K562 (cell line): ENCODE measurements around the gene DYRK2.

ENCODE experiments used
- EZH2 ChIP-seq: IDR thresholded peaks from 2 replicates; pipeline ENCODE4 v1.6.1; 2012; ENCODE audit warnings: low read depth, mild to moderate bottlenecking, inconsistent platforms, low read length, borderline replicate concordance
- HDAC2 ChIP-seq: fragments of 450-650 bp; IDR thresholded peaks from 2 replicates; pipeline ENCODE4 v1.6.1; 2016; ENCODE audit warnings: mild to moderate bottlenecking
- KAT2B ChIP-seq: IDR thresholded peaks from one replicate; pipeline ENCODE4 v1.6.1; 2012; ENCODE audit warnings: low read depth, mild to moderate bottlenecking, control low read depth, inconsistent platforms, low read length, moderate library complexity
- POLR2AphosphoS5 ChIP-seq: IDR thresholded peaks from 2 replicates; pipeline ENCODE4 v1.6.1; 2011; ENCODE audit warnings: mild to moderate bottlenecking, low read depth, low read length, moderate library complexity; ENCODE audit not compliant: control insufficient read depth, insufficient read depth
- ZKSCAN1 ChIP-seq: fragments of 150-350 bp; IDR thresholded peaks from 2 replicates; pipeline ENCODE4 v1.6.1; 2016; ENCODE audit warnings: low read depth, low read length
- TF ChIP-seq, protein P1 (sequence below), 2 experiments: fragments of 200-800 bp in 1 of 2; sonication (Bioruptor generic) in 1 of 2; sonication (generic) in 1 of 2; formaldehyde crosslinking in 1 of 2; IDR thresholded peaks in 1 of 2; conservative IDR thresholded peaks in 1 of 2; 2 replicates each; pipeline versions ENCODE4 v1.5.0 to v1.6.1; 2016 to 2020; ENCODE audit warnings: missing compliant biosample characterization in 1 of 2, missing genetic modification characterization in 1 of 2, missing genetic modification reagents in 1 of 2
- TF ChIP-seq, protein P2 (sequence below): sonication (generic); formaldehyde crosslinking; IDR thresholded peaks from 2 replicates; pipeline ENCODE4 v1.5.0; 2020; ENCODE audit warnings: missing genetic modification reagents
- TF ChIP-seq, protein P3 (sequence below): fragments of 450-650 bp; IDR thresholded peaks from 2 replicates; pipeline ENCODE4 v1.6.1; 2018; ENCODE audit not compliant: partially characterized antibody
- TF ChIP-seq, protein P4 (sequence below): fragments of 450-650 bp; IDR thresholded peaks from 2 replicates; pipeline ENCODE4 v1.6.1; 2016; ENCODE audit warnings: borderline replicate concordance

DNA sequence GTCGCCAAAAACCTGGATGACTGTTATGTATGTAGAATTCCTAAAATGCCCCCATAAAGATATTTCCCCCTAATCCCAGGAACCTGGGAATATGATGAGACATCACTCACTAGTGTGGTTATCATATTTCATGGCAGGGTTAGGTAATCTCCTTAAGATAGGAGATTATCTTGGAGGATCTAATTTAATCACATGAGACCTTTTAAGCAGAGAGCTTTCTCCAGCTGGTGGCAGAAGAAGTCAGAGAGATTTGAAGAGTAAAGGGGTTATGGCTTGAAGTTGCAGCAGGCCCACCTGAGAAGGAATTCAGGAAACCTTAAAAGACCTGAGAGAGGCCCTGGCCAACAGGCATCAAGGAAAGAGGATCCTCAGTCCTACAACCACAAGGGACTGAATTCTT, 53.6 kb downstream of the DYRK2 start:
- TF ChIP-seq KAT2B (no peak), HDAC2 (no peak), EZH2 (no peak), POLR2AphosphoS5 (no peak), ZKSCAN1 (no peak)
- TF ChIP-seq, protein P1, sequence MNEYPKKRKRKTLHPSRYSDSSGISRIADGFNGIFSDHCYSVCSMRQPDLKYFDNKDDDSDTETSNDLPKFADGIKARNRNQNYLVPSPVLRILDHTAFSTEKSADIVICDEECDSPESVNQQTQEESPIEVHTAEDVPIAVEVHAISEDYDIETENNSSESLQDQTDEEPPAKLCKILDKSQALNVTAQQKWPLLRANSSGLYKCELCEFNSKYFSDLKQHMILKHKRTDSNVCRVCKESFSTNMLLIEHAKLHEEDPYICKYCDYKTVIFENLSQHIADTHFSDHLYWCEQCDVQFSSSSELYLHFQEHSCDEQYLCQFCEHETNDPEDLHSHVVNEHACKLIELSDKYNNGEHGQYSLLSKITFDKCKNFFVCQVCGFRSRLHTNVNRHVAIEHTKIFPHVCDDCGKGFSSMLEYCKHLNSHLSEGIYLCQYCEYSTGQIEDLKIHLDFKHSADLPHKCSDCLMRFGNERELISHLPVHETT (CRISPR knock-in tag; conservative IDR thresholded peaks at IDR 0.05 in 1 of 2, IDR thresholded peaks at IDR 0.05 in 1 of 2), result no peak
- TF ChIP-seq, protein P2, sequence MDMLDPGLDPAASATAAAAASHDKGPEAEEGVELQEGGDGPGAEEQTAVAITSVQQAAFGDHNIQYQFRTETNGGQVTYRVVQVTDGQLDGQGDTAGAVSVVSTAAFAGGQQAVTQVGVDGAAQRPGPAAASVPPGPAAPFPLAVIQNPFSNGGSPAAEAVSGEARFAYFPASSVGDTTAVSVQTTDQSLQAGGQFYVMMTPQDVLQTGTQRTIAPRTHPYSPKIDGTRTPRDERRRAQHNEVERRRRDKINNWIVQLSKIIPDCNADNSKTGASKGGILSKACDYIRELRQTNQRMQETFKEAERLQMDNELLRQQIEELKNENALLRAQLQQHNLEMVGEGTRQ (CRISPR knock-in tag), result no peak
- TF ChIP-seq, protein P3, sequence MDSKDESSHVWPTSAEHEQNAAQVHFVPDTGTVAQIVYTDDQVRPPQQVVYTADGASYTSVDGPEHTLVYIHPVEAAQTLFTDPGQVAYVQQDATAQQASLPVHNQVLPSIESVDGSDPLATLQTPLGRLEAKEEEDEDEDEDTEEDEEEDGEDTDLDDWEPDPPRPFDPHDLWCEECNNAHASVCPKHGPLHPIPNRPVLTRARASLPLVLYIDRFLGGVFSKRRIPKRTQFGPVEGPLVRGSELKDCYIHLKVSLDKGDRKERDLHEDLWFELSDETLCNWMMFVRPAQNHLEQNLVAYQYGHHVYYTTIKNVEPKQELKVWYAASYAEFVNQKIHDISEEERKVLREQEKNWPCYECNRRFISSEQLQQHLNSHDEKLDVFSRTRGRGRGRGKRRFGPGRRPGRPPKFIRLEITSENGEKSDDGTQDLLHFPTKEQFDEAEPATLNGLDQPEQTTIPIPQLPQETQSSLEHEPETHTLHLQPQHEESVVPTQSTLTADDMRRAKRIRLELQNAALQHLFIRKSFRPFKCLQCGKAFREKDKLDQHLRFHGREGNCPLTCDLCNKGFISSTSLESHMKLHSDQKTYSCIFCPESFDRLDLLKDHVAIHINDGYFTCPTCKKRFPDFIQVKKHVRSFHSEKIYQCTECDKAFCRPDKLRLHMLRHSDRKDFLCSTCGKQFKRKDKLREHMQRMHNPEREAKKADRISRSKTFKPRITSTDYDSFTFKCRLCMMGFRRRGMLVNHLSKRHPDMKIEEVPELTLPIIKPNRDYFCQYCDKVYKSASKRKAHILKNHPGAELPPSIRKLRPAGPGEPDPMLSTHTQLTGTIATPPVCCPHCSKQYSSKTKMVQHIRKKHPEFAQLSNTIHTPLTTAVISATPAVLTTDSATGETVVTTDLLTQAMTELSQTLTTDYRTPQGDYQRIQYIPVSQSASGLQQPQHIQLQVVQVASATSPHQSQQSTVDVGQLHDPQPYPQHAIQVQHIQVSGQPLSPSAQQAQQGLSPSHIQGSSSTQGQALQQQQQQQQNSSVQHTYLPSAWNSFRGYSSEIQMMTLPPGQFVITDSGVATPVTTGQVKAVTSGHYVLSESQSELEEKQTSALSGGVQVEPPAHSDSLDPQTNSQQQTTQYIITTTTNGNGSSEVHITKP, result no peak
- TF ChIP-seq, protein P4, sequence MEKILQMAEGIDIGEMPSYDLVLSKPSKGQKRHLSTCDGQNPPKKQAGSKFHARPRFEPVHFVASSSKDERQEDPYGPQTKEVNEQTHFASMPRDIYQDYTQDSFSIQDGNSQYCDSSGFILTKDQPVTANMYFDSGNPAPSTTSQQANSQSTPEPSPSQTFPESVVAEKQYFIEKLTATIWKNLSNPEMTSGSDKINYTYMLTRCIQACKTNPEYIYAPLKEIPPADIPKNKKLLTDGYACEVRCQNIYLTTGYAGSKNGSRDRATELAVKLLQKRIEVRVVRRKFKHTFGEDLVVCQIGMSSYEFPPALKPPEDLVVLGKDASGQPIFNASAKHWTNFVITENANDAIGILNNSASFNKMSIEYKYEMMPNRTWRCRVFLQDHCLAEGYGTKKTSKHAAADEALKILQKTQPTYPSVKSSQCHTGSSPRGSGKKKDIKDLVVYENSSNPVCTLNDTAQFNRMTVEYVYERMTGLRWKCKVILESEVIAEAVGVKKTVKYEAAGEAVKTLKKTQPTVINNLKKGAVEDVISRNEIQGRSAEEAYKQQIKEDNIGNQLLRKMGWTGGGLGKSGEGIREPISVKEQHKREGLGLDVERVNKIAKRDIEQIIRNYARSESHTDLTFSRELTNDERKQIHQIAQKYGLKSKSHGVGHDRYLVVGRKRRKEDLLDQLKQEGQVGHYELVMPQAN, result no peak
